C4-2B (cell line): Measurements from ENCODE around the gene LHFPL5.

Experiments
- CTCF ChIP-seq: fragments of 450-650 bp; conservative IDR thresholded peaks from 2 replicates; pipeline ENCODE4 v1.5.1; 2017; ENCODE audit warnings: mild to moderate bottlenecking
- ZFX ChIP-seq: fragments of 450-650 bp; IDR thresholded peaks from 2 replicates; pipeline ENCODE4 v1.6.1; 2017

- TF ChIP-seq CTCF (no peak), ZFX (no peak)
Observed at GRCh38 chr6:35798706-35799105, 6.4 kb upstream of the LHFPL5 start.
